GM19463 (cell line): ENCODE data around the gene CADPS.
A peak's percentile ranks its signal among the peaks of the same experiment; 100 is the strongest.
"Not testable (repeated sequence)": the region's sequence is repeated elsewhere in the genome, so short reads cannot be mapped to it uniquely, and the experiment has no call there.

Experiments
- ATAC-seq: cut with Tn5 transposase; IDR thresholded peaks from one replicate; pipeline ENCODE4 v1.9.1; 2021; ENCODE audit warnings: mild to moderate bottlenecking, moderate library complexity; ENCODE audit not compliant: unreplicated experiment

The CADPS gene

GRCh38 chr3:62602987-62603386 is 272.2 kb downstream of the CADPS start:
- no peak for ATAC-seq

- no peak for ATAC-seq
These were observed 273.0 kb downstream of the CADPS start for GRCh38 chr3:62602129-62602770.

GRCh38 chr3:62601238-62602070 is 273.8 kb downstream of the CADPS start:
- no peak for ATAC-seq

GRCh38 chr3:62600033-62600432 is 275.2 kb downstream of the CADPS start:
- no peak for ATAC-seq

GRCh38 chr3:62597491-62597890 is 277.7 kb downstream of the CADPS start:
- no peak for ATAC-seq

- ATAC-seq = peak; percentile 80
These were observed 282.8 kb downstream of the CADPS start for GRCh38 chr3:62592408-62592807.

GRCh38 chr3:62589078-62589477 is 286.1 kb downstream of the CADPS start:
- no peak for ATAC-seq

- ATAC-seq = no peak
These were observed 287.6 kb downstream of the CADPS start for GRCh38 chr3:62587579-62588031.

- ATAC-seq = no peak
These were observed 288.0 kb downstream of the CADPS start for GRCh38 chr3:62587169-62587568.

- no peak for ATAC-seq
These were observed 288.9 kb downstream of the CADPS start for GRCh38 chr3:62586356-62586755.

GRCh38 chr3:62585861-62586260 is 289.4 kb downstream of the CADPS start:
- no peak for ATAC-seq

- ATAC-seq = no peak
These were observed 290.6 kb downstream of the CADPS start for GRCh38 chr3:62584636-62585035.

GRCh38 chr3:62582495-62583172 is 292.6 kb downstream of the CADPS start:
- no peak for ATAC-seq

- not testable (repeated sequence) for ATAC-seq
These were observed 294.7 kb downstream of the CADPS start for GRCh38 chr3:62580485-62580884.

- ATAC-seq = no peak
These were observed 298.1 kb downstream of the CADPS start for GRCh38 chr3:62577153-62577552.

- no peak for ATAC-seq
These were observed 300.8 kb downstream of the CADPS start for GRCh38 chr3:62574266-62574898.

- no peak for ATAC-seq
These were observed 303.3 kb downstream of the CADPS start for GRCh38 chr3:62571916-62572315.

GRCh38 chr3:62570888-62571287 is 304.3 kb downstream of the CADPS start:
- ATAC-seq = no peak

GRCh38 chr3:62569609-62570008 is 305.6 kb downstream of the CADPS start:
- ATAC-seq = no peak

GRCh38 chr3:62567097-62568021 is 307.9 kb downstream of the CADPS start:
- no peak for ATAC-seq
